SKM-1 (cell line): ENCODE measurements around the gene RPUSD1.
"Not testable (repeated sequence)": the region's sequence is repeated elsewhere in the genome, so short reads cannot be mapped to it uniquely, and the experiment has no call there.

Source experiments
- DNase-seq: peaks from one replicate; lab custom pipeline; 2025; ENCODE audit not compliant: unreplicated experiment; lab: John Stamatoyannopoulos, UW

RPUSD1 gene

DNA sequence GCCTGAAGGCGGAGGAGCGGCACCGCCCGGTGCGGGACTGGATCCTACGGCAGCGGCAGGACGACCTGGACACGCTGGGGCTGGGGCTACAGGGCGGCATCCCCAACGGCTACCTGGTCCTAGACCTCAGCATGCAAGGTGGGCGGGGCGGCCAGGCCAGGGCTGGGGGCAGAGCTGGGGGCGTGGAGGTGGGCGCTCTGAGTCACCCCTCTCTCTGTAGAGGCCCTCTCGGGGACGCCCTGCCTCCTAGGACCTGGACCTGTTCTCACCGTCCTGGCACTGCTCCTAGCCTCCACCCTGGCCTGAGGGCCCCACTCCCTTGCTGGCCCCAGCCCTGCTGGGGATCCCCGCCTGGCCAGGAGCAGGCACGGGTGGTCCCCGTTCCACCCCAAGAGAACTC is 19.8 kb downstream of the RPUSD1 start:
- no peak for DNase-seq

DNA sequence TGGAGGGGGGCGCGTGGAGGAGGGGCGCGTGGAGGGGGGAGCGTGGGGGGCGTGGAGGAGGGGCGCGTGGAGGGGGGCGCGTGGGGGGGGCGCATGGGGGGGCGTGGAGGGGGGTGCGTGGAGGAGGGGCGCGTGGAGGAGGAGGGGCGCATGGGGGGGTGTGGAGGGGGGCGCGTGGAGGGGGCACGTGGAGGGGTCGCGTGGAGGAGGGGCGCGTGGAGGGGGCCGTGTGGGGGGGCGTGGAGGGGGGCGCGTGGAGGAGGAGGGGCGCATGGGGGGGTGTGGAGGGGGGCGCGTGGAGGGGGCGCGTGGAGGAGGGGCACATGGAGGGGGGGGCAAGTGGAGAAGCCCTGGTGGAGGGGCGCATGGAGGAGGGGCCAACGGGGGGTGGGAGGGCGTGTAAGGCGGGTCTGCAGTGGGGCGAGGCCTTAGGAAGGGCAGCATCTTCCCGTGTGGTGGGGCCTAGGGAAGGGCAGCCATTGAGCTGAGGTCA is 20.4 kb downstream of the RPUSD1 start:
- no peak for DNase-seq

DNA sequence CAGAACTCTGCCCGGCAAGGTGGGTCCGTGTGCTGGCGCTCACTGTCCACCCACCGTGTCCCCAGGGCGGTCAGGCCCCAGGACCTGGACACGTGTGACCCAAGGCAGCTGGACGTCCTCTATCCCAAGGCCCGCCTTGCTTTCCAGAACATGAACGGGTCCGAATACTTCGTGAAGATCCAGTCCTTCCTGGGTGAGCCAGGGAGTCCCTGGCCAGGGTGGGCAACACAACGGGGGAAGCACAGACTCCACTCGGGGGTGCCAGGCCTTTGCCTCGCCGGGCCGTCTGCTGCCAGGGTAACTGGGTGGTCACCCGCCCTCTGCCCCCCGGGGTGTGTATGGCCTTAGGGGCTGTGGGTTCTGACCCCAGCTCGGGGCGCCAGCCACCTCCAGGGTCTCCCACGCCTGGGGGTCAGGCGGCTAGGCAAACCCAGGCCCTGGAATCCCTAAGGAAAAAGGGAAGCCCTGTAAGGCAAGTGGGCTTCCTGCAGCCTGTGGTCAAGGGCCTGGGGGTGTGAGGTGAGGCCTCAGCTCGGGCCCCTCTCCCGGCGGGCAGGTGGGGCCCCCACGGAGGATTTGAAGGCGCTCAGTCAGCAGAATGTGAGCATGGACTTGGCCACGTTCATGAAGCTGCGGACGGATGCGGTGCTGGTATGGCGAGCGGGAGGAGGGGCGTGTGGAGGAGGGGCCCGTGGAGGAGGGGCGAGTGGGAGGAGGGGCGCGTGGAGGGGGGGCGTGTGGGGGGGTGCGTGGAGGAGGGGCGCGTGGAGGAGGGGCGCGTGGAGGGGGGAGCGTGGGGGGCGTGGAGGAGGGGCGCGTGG is 21.2 kb downstream of the RPUSD1 start:
- no peak for DNase-seq

DNA sequence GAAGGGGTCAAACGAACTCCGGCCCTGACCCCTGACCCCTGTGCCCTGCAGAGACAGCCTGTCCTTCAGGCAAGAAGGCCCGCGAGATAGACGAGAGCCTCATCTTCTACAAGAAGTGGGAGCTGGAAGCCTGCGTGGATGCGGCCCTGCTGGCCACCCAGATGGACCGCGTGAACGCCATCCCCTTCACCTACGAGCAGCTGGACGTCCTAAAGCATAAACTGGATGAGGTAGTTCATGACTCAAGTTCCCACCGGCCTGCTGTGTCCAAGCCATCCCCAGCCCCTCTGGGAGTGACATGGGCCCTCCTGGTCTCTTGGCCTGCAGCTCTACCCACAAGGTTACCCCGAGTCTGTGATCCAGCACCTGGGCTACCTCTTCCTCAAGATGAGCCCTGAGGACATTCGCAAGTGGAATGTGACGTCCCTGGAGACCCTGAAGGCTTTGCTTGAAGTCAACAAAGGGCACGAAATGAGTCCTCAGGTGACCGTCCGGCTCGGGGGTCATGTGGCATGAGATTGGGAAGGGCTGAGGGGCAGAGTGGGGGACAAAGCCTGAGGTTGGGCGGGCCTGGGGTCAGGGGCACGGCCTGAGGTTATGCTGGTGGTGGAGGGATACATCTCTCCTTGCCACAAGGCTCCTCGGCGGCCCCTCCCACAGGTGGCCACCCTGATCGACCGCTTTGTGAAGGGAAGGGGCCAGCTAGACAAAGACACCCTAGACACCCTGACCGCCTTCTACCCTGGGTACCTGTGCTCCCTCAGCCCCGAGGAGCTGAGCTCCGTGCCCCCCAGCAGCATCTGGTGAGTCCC is 22.0 kb downstream of the RPUSD1 start:
- DNase-seq: no peak

DNA sequence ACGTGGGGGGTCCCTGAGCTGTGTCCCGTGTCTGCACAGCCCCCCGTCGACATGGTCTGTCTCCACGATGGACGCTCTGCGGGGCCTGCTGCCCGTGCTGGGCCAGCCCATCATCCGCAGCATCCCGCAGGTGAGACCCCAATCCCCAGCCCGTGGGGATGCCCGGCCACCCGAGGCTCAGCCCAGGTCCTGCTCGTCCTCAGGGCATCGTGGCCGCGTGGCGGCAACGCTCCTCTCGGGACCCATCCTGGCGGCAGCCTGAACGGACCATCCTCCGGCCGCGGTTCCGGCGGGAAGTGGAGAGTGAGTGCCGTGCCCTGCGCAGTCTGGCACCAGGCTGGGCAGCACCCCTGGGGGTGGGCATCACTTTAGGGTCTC is 22.7 kb downstream of the RPUSD1 start:
- no peak for DNase-seq

DNA sequence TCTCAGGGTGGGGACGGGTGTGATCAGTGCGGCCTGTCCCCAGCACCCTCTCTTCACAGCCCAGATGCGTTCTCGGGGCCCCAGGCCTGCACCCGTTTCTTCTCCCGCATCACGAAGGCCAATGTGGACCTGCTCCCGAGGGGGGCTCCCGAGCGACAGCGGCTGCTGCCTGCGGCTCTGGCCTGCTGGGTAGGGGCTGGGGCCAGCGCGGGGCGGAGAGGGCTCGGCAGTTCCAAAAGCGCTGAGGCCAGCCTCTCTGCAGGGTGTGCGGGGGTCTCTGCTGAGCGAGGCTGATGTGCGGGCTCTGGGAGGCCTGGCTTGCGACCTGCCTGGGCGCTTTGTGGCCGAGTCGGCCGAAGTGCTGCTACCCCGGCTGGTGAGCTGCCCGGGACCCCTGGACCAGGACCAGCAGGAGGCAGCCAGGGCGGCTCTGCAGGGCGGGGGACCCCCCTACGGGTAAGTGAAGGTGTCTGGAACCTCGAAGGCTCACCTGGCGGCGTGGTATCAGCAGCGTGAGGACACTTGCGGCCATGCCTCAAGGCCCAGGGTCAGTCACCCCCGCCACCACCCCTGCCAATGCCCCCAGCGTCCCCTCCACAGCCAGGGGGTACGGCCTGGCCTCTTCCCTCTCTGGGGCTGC is 23.2 kb downstream of the RPUSD1 start:
- DNase-seq: no peak

DNA sequence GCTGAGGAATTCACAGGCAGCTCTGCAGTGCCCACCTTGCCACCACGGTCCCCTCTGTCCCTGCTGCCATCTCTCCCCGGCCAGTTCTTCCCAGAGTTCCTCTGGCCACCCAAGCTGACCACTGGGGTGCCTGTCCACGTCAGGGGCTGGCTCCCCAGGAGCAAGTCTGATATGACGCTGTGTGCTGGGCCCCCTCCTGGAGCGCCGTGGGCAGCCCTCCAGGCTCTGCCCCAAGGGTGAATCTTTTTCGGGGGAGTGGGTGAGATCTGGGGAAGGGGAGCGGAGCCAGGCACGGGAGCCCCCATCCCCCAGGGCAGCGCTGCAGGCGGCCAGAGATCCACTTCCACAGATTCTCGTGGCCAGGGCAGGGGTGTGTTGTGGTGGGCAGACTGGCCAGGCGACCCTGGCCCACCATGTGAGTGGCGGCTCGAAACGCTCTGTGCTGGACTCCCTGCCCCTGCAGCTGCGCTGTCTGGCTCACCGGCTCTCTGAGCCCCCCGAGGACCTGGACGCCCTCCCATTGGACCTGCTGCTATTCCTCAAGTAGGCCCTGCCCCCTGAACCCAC is 23.9 kb downstream of the RPUSD1 start:
- no peak for DNase-seq

DNA sequence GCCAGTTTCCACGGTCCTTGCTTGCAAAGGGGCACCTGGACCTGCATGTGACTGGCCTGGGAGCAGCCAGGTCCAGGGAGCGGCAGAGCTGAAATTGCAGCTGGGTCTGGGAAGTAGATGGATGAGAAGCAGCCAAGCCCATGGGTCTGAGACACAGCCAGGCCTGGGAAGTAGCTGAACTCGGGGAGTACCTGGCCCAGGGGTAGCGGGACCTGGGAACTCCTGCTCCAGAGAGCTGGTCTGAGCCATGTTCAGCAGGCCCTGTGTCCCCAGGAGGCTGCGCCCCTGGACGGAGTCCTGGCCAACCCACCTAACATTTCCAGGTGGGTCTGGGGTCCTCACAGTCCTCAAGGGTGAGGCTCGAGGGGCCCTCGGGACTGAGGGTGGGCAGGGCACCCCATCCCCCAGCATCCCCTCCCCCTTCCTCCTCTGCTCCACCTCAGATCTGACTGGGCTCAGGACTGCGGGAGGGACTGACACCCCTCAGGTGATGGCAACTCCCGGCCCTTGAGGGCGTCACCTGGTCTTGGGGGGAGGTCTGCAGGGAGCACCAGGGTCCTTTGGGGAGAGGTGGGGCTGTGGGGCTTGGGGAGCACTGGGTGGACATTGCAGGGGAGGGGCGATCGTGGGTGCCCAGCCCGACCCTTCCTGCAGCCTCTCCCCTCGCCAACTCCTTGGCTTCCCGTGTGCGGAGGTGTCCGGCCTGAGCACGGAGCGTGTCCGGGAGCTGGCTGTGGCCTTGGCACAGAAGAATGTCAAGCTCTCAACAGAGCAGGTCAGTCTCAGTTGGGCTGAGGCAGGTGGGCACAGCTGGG is 24.6 kb downstream of the RPUSD1 start:
- DNase-seq: no peak

DNA sequence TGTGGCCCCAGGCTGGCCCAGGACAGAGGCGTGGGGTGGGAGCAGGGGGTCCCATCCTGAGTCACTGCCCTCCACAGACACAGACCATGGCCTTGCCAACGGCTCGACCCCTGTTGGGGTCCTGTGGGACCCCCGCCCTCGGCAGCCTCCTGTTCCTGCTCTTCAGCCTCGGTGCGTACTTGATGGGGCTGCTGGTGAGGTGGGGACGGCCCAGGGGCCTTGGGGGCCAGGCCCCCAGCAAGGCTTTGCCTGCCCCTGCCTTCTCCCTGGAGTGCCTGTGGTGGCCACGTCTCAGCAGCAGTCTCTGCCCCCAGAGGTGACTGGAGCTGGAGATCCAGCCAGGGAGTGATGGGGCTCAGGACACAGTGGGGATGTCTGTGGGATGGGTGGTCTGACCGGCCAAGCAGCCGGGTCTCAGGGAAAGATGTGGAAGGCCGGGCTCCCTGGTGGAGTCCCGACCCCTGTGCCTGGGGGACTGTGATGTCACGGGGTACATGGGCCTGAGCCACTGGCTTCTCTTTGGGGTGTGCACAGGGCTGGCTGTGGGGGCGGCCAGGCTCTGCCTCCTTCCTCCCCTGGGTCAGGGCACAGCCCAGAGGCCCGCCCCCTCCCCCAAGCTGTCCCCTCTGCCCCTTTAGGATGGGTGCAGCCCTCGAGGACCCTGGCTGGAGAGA is 25.4 kb downstream of the RPUSD1 start:
- no peak for DNase-seq

DNA sequence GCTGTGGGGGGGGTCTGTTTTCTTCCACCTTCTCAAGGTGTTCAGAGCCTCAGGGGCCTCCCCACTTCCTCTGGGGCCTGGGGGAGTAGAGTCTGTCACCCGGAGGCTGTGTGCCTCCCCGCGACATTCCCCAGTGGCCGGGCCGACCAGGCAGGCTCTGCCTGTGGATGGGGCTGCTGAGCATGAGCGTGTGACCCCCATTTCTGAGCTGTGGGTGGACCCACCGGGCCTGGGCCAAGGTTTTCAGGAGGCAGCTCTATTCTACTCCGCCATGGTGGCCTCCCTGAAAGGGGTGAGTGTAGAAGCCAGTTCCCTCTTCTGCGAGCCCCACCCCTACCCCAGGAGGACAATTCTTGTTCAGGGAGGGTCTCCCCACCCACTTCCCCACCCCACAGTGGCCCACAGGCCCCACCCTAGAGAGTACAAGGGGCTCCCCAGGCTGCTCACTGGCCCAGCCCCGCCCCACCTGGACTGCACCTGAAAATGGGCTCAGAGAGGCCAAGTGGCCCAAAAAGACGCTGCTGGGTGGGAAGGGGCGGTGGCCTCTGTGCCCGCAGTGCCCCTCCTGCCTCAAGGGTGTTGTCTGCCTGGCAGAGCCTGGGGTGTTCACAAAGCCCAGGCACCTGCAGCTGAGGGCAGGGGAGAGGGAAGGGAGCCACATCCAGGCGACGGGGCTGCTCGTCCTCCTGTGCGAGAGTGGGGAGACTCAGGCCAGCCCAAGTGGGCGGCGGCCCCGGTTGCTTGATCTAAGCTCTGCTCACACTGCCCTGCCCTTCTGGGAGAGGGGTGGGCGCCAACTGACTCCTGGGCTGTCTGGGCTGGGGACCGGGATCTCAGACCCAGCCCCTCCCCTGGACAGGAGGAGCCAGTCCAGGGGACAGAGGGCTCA is 26.3 kb downstream of the RPUSD1 start:
- DNase-seq: no peak

DNA sequence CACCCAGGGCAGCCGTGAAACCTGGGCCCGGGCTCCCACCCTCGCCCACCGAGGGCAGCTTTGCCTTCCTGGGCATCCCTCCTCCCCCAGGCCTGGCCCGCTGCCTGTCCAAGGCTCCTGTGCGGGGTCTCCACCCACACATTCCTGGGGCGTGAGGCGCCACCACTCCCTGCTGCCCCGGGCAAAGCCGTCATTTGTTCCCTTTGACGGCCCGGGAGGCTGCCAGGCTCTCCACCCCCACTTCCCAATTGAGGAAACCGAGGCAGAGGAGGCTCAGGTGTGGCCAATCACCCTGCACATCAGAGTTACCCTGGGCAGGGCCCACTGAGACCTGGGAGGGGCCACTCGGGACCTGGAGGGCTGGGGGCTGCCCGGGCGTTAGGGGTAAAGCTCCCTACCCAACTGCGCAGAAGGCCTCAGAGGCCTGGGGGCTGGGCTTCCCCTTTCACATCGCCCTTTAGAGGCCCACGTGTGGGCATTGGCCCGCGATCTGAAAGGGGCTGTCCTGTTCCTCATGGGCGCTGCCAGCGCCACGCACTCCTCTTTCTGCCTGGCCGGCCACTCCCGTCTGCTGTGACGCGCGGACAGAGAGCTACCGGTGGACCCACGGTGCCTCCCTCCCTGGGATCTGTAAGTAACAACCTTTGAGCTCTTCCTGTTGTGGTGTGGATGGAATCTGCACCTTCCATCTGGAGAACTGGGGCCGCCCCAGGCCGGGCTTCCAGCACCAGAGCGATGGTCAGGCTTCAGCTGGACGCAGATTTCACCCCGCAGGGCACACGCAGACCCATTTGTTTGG is 27.4 kb downstream of the RPUSD1 start, which contains the start of gene MSLN:
MSLN (plus strand) TSS at position 190 of the 799 bp plus-strand sequence. CDS start 1,947 bp downstream, outside the sequence.
- DNase-seq: no peak

DNA sequence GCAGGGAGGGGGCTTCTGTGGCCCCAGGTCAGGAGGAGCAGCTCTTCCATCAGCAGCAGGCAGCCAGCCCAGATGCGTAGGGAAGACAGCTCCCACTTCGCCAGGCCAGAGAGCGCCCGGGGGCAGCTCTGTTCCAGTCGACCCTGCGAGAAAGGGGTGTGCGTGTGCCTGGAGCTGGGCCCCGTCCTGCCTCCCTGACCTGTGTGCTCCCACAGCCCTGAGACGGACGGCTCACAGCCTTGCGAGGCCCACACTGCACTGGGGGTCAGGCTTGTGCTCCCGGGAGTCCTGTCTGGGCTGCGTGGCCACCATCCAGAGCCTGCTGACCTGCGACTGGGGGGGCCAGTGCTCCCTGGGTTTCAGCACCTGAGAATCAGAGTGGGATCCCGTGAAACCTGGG is 28.1 kb downstream of the RPUSD1 start:
- no peak for DNase-seq

DNA sequence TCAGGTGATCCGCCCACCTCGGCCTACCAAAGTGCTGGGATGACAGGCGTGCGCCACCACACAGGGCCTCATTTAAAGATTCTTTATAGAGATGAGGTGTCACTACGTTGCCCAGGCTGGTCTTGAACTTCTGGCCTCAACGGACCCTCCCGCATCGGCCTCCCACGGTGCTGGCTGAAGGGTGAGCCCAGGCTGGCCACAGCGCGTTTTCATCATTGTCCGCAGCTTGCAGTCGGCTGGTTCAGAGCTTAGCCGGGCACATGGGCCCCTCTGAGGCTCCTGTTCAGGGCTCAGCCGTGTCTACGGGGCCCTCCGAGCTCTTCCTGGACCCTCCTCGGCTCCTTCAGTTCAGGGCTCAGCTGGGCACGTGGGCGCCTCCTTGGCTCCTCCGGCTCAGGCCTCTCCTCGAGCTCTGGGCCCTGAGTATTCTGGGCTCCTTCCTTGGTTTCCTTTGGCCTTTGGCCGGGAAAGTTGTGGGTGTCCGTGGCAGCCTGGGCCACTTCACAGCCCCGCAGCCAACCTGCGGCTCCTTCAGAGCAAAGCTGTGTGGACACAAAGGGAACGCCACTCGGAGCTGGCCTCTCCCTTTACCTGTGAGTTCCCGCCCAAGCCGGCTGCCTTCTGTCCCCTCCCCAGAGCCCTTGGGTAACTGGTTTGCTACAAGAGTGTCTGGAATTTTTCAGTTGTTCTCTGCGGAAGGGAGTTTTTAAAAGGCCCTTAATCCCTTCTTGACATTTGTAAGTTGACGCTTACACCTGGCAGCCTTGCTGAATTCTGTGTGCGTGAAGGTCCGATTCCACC is 28.9 kb downstream of the RPUSD1 start:
- no peak for DNase-seq

DNA sequence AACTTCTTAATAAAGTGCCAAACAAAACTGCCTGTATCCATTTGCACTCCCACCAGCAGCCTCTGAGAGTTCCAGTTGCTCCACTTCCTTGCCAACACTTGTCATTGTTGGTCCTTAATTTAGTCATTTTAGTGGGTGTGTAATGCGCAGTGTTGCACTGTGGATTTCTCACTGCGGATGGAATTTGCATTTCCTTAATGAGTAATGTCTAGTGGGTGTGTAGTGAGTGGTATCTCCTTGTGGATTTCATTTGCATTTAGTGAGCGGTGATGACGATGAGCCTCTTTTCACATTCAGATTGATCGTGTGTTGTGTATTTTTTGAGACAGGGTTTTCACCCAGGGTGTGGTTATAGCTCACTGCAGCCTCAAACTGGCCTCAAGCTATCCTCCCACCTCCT is 31.8 kb downstream of the RPUSD1 start:
- DNase-seq: no peak

DNA sequence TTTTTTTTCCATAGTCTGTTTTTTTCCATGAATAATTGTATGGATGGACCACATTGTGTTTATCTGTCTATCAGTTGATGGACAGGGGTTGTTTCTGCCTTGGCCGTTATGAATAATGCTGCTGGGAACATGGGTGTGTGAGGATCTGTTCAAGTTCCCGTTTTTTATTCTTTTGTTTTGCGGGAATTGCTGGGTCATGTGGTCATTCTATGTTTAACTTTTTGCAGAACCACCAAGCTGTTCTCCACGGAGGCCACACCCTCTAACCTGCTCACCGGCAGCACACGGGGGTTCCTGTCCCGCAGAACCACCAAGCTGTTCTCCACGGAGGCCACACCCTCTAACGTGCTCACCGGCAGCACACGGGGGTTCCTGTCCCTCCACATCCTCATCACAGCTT is 33.5 kb downstream of the RPUSD1 start:
- peak; percentile 60 for DNase-seq

DNA sequence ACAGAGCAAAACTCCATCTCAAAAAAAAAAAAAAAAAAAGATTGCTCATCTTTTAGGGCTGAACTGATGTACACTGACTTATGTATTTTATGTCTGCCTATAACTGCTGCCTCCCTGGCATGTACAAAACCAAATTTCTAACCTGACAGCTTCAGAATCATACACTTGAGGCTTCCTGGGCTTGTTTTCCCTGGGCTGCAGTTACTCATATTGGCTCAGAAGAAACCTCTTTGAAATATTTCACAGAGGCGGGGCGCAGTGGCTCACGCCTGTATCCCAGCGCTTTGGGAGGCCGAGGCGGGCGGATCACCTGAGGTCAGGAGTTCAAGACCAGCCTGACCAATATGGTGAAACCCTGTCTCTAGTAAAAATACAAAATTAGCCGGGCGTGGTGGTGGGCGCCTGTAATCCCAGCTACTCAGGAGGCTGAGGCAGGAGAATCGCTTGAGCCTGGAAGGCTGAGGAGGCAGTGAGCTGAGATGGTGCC is 34.0 kb downstream of the RPUSD1 start:
- not testable (repeated sequence) for DNase-seq

DNA sequence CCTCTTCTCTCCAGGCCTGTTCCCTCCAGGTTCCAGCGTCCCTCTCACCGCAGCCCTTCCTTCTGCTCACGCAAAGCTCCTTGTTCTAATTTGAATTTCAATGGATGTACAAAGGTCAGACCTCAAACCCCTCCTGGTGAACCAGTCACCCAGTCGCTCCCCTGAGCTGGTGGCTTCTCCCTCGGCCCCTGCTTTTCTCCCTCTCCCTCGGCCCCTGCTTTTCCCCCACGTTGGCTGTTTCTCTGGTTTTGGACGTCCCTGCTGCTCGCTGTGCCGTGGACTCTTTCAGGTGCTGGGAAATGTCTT is 36.2 kb downstream of the RPUSD1 start:
- no peak for DNase-seq
